ENCODE measurements around the gene PARP11.

Gene PARP11

DNA sequence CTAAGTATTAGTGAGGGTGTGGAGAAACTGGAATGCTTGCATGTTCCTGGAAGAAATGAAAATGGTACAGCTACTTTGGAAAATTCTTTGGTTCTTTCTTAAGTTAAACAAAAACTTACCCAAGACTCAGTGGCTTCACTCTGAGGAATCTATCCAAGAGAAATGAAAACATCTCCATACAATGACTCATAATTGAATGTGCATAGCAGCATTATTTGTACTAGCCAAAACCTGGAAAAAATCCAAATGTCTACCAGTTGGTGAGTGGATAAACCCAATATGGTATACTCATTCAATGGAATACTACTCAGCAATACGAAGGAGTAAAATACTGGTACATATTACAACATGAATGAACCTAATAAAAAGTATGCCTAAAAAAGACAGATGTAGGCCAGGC is 102.3 kb downstream of the PARP11 start:
- no peak for DNase-seq (ENCODE audit: low read depth)

DNA sequence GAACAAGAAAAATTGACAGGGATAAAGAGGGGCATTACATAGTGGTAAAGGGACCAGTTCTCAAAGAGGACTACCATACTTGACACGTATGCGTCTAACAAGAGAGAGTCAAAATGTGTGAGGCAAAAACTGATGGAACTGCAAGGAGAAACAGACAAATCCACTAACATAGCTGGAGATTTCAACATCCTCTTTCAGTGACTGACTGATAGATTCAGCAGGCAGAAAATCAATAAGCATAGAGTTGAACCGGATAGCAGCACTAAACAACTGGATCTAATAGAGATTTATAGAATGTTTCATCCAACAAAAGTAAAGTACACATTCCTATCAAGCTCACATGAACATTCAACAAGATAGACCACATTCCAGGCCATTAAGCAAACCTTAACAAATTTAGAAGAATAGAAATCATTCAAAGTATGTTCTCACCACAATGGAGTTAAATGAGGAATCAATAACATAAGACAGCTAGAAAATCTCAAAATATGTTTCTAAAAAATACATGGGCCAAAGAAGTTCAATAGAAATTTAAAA is 104.2 kb downstream of the PARP11 start:
- DNase-seq (ENCODE audit: low read depth): no peak

DNA sequence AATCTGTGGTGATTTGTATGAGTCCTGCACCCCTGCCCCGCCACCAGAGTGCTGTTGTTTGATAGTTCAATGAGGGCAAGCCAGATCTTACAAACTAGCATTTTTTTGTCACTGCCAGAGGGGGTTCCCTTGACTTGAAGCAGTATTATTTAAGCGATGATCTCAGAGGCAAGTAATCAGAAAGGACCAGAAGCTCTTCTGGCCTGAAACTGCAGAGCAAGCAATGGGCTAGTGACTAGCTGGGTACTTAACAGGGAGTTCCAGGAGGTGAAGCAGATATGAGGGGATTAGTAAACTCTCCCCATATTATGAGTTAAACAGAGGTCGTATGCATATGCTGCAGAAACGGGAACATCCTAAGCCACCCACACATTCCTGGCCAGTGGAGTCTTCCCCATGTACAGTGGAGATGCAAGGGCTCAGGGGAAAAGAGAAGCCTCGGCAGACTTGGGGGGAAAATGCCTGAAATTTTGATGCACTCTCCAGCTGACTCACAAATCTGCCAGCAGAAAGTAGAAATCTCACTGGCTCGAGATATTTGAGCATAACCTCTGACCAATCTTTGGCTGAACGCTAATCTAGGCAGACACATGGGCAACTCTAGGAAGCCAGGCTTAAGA is 112.0 kb downstream of the PARP11 start:
- no peak for DNase-seq (ENCODE audit: low read depth)

DNA sequence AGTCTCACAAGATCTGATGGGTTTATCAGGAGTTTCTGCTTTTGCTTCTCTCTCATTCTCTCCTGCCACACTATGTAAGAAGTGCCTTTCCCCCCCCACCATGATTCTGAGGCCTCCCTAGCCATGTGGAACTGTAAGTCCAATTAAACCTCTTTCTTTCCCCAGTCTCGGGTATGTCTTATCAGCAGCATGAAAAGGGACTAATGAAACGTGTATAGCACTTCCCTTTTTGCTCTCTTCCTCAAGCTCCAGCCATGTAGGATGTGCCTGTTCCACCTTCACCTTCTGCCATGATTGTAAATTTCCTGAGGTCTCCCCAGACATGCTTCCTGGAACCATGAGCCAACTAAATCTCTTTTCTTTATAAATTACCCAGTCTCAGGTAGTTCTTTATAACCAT is 113.3 kb downstream of the PARP11 start:
- no peak for DNase-seq (ENCODE audit: low read depth)
